K562 (cell line): ENCODE measurements around the gene SLC3A2. TPM values are rescaled to one million over a fixed set of nuclear protein-coding genes. Genes with fewer than 3 reads are reported as not detected.
A peak's percentile ranks its signal among the peaks of the same experiment; 100 is the strongest.

ENCODE experiments used
- ARHGAP35 ChIP-seq: fragments of 450-650 bp; IDR thresholded peaks from 2 replicates; pipeline ENCODE4 v1.6.1; 2018; ENCODE audit not compliant: partially characterized antibody
- BMI1 ChIP-seq: fragments of 150-350 bp; IDR thresholded peaks from 2 replicates; pipeline ENCODE4 v1.6.1; 2014; ENCODE audit warnings: low read length
- CREBBP ChIP-seq: IDR thresholded peaks from one replicate; pipeline ENCODE4 v1.6.1; 2012; ENCODE audit warnings: low read depth, mild to moderate bottlenecking, control low read depth, inconsistent platforms, low read length
- DNMT1 ChIP-seq: fragments of 450-650 bp; IDR thresholded peaks from 2 replicates; pipeline ENCODE4 v1.6.1; 2016; ENCODE audit warnings: antibody characterized with exemption, mild to moderate bottlenecking
- EWSR1 ChIP-seq: fragments of 450-650 bp; IDR thresholded peaks from 2 replicates; pipeline ENCODE4 v1.6.1; 2018; ENCODE audit warnings: borderline replicate concordance, mild to moderate bottlenecking, low read depth, moderate library complexity; ENCODE audit not compliant: partially characterized antibody
- HDAC3 ChIP-seq: fragments of 450-650 bp; IDR thresholded peaks from 2 replicates; pipeline ENCODE4 v1.6.1; 2018; ENCODE audit warnings: borderline replicate concordance, mild to moderate bottlenecking, moderate library complexity; ENCODE audit not compliant: partially characterized antibody
- KLF1 ChIP-seq: fragments of 450-650 bp; IDR thresholded peaks from 2 replicates; pipeline ENCODE4 v1.6.1; 2016; ENCODE audit warnings: missing genetic modification characterization, missing compliant biosample characterization
- MAFG ChIP-seq: fragments of 450-650 bp; conservative IDR thresholded peaks from 2 replicates; pipeline ENCODE4 v1.6.1; 2016; ENCODE audit warnings: missing genetic modification characterization, missing compliant biosample characterization
- MAZ ChIP-seq, 2 experiments: fragments of 450-650 bp in 1 of 2; sonication (generic) in 1 of 2; formaldehyde crosslinking; IDR thresholded peaks in 1 of 2; conservative IDR thresholded peaks in 1 of 2; 2 replicates each; pipeline versions ENCODE4 v1.4.0 to v1.5.0; 2020; ENCODE audit warnings: mild to moderate bottlenecking in 1 of 2, missing genetic modification reagents in 1 of 2
- MNT ChIP-seq, 2 experiments: fragments of 450-650 bp; conservative IDR thresholded peaks; 2 replicates each; pipeline ENCODE4 v1.6.1; 2017; ENCODE audit warnings: mild to moderate bottlenecking in 2 of 2, moderate library complexity in 2 of 2
- NCOR1 ChIP-seq: fragments of 450-650 bp; IDR thresholded peaks from 2 replicates; pipeline ENCODE4 v1.6.1; 2016; ENCODE audit warnings: mild to moderate bottlenecking, moderate library complexity
- PBX2 ChIP-seq, 2 experiments: IDR thresholded peaks in 1 of 2; conservative IDR thresholded peaks in 1 of 2; 2 replicates each; pipeline ENCODE4 v1.6.1; 2016; ENCODE audit warnings: low read depth in 2 of 2, mild to moderate bottlenecking in 1 of 2, missing compliant biosample characterization in 1 of 2, missing genetic modification characterization in 1 of 2, moderate library complexity in 1 of 2
- SIN3B ChIP-seq: fragments of 450-650 bp; IDR thresholded peaks from 2 replicates; pipeline ENCODE4 v1.6.1; 2017; ENCODE audit warnings: low read depth, mild to moderate bottlenecking, moderate library complexity
- SIX5 ChIP-seq, 2 experiments: IDR thresholded peaks; 2 replicates each; pipeline ENCODE4 v1.6.1; 2011; ENCODE audit warnings: low read length in 2 of 2, borderline replicate concordance in 1 of 2, low read depth in 1 of 2, mild to moderate bottlenecking in 1 of 2, moderate library complexity in 1 of 2; ENCODE audit not compliant: insufficient read depth in 1 of 2
- SREBF1 ChIP-seq: fragments of 150-350 bp; IDR thresholded peaks from 2 replicates; pipeline ENCODE4 v1.6.1; 2014; ENCODE audit warnings: antibody characterized with exemption, low read depth, low read length, borderline replicate concordance
- SRSF7 ChIP-seq: fragments of 200-400 bp; formaldehyde crosslinking; optimal IDR thresholded peaks from 2 replicates; pipeline ENCODE3; 2017; ENCODE audit warnings: mild to moderate bottlenecking, low read depth, low read length
- TAF1 ChIP-seq: IDR thresholded peaks from 2 replicates; pipeline ENCODE4 v1.6.1; 2011; ENCODE audit warnings: mild to moderate bottlenecking, low read length, moderate library complexity; ENCODE audit not compliant: insufficient read depth, control insufficient read depth, severe bottlenecking; ENCODE audit errors: extremely low read depth
- XRCC3 ChIP-seq: fragments of 450-650 bp; IDR thresholded peaks from 2 replicates; pipeline ENCODE4 v1.6.1; 2017; ENCODE audit warnings: mild to moderate bottlenecking, moderate library complexity
- YY1 ChIP-seq, 3 experiments: IDR thresholded peaks; 2 replicates each; pipeline ENCODE4 v1.6.1; 2011; ENCODE audit warnings: low read length in 2 of 3, mild to moderate bottlenecking in 2 of 3, moderate library complexity in 2 of 3, borderline replicate concordance in 1 of 3, control low read depth in 1 of 3, low read depth in 1 of 3; ENCODE audit not compliant: insufficient read depth in 3 of 3, insufficient replicate concordance in 2 of 3, control insufficient read depth in 1 of 3, insufficient read length in 1 of 3; ENCODE audit errors: extremely low read depth in 1 of 3
- ZNF121 ChIP-seq: sonication (generic); formaldehyde crosslinking; conservative IDR thresholded peaks from 2 replicates; pipeline ENCODE4 v1.8.0; 2022; ENCODE audit warnings: missing genetic modification reagents
- ZNF174 ChIP-seq: fragments of 250-450 bp; sonication (Bioruptor Pico); IDR thresholded peaks from 2 replicates; pipeline ENCODE4 v1.4.0; 2020; ENCODE audit warnings: mild to moderate bottlenecking
- ZNF239 ChIP-seq: fragments of 250-450 bp; sonication (Bioruptor Pico); IDR thresholded peaks from 2 replicates; pipeline ENCODE4 v1.4.0; 2020; ENCODE audit warnings: mild to moderate bottlenecking
- ZNF830 ChIP-seq: fragments of 250-450 bp; sonication (Bioruptor Pico); IDR thresholded peaks from 2 replicates; pipeline ENCODE4 v1.5.0; 2021; ENCODE audit warnings: mild to moderate bottlenecking
- polyA plus RNA-seq, 8 experiments: library from polyadenylated mRNA; depleted of rRNA in 4 of 8; stranded (reverse) in 5 of 8; unstranded in 3 of 8; fragments of >200 nt; fragmentation: Nextera tagmentation in 2 of 8; fragmentation: Illumina TruSeq in 1 of 8; extraction: Ambion mirVana in 2 of 8; extraction: Trizol in 1 of 8; gene quantifications; 2 replicates each; pipeline versions ENCODE4 v1.2.1 to v1.2.3, GENCODE V29; 2011 to 2014; ENCODE audit warnings: inconsistent platforms in 1 of 8, missing spikeins in 1 of 8
- total RNA-seq, 7 experiments: library from RNA; depleted of rRNA in 6 of 7; stranded (reverse); fragments of >200 nt in 6 of 7; fragmentation: Illumina TruSeq in 2 of 7; extraction: Trizol in 2 of 7; gene quantifications; 2 replicates each; pipeline versions ENCODE4 v1.2.1 to v1.2.3, GENCODE V29; 2011 to 2021; ENCODE audit warnings: low replicate concordance in 1 of 7

The SLC3A2 gene
- total and polyA plus RNA-seq, 9 of the 15 experiments (the other 6 are each of a cell fraction or from before 2014, with no cell fraction given), result 20.0 to 296 (median 214) TPM

- peak; percentile 87 to 97 (median 96) for TF ChIP-seq YY1 (IDR thresholded peaks at IDR 0.05; ENCODE audit: borderline replicate concordance in 1 of 3, control insufficient read depth in 1 of 3, extremely low read depth in 1 of 3, insufficient read depth in 3 of 3, insufficient read length in 1 of 3, insufficient replicate concordance in 2 of 3, low read depth in 1 of 3, low read length in 2 of 3)
- TF ChIP-seq ZNF121 (CRISPR knock-in tag), result no peak
- TF ChIP-seq SIN3B, result peak; percentile 97
- 0 out of 2 replicates have a peak, but pooled peaks have one; percentile 46 for TF ChIP-seq KLF1 (tag)
- no peak for TF ChIP-seq ZNF174
- TF ChIP-seq ZNF830 (CRISPR knock-in tag), result no peak
- no peak for TF ChIP-seq EWSR1
- TF ChIP-seq ZNF239 (CRISPR knock-in tag), result no peak
- TF ChIP-seq MAZ (CRISPR knock-in tag; conservative IDR thresholded peaks at IDR 0.05 in 1 of 2, IDR thresholded peaks at IDR 0.05 in 1 of 2), result 0 out of 4 replicates have a peak, but pooled peaks have one; percentile 7 to 15
- no peak for TF ChIP-seq DNMT1
- peak; percentile 63 for TF ChIP-seq NCOR1
- no peak for TF ChIP-seq CREBBP
- peak; percentile 96 to 99 for TF ChIP-seq MNT (conservative IDR thresholded peaks at IDR 0.05)
- no peak for TF ChIP-seq XRCC3
- peak in 1 of 2 experiments; percentile 32; a peak in 2 of 4 replicates for TF ChIP-seq SIX5 (IDR thresholded peaks at IDR 0.05; ENCODE audit: borderline replicate concordance in 1 of 2, insufficient read depth in 1 of 2, low read depth in 1 of 2, low read length in 2 of 2)
- TF ChIP-seq MAFG (tag), result no peak
- TF ChIP-seq SREBF1, result no peak
- TF ChIP-seq TAF1, result peak; percentile 94
- TF ChIP-seq PBX2 (CRISPR knock-in tag; IDR thresholded peaks at IDR 0.05; ENCODE audit: low read depth), result no peak
- no peak for TF ChIP-seq PBX2 (tag; conservative IDR thresholded peaks at IDR 0.05; ENCODE audit: low read depth)
- TF ChIP-seq SRSF7, result no peak
- TF ChIP-seq BMI1, result no peak
- TF ChIP-seq HDAC3, result peak; percentile 49
- TF ChIP-seq ARHGAP35, result no peak
Measured at GRCh38 chr11:62839050-62839945, 41.4 kb upstream of the SLC3A2 start, which contains the start of gene WDR74 (continued).
